ENCODE measurements around the gene MFSD6.
A peak's percentile ranks its signal among the peaks of the same experiment; 100 is the strongest.
"Not testable (repeated sequence)": the region's sequence is repeated elsewhere in the genome, so short reads cannot be mapped to it uniquely, and the experiment has no call there.

The MFSD6 gene

DNA sequence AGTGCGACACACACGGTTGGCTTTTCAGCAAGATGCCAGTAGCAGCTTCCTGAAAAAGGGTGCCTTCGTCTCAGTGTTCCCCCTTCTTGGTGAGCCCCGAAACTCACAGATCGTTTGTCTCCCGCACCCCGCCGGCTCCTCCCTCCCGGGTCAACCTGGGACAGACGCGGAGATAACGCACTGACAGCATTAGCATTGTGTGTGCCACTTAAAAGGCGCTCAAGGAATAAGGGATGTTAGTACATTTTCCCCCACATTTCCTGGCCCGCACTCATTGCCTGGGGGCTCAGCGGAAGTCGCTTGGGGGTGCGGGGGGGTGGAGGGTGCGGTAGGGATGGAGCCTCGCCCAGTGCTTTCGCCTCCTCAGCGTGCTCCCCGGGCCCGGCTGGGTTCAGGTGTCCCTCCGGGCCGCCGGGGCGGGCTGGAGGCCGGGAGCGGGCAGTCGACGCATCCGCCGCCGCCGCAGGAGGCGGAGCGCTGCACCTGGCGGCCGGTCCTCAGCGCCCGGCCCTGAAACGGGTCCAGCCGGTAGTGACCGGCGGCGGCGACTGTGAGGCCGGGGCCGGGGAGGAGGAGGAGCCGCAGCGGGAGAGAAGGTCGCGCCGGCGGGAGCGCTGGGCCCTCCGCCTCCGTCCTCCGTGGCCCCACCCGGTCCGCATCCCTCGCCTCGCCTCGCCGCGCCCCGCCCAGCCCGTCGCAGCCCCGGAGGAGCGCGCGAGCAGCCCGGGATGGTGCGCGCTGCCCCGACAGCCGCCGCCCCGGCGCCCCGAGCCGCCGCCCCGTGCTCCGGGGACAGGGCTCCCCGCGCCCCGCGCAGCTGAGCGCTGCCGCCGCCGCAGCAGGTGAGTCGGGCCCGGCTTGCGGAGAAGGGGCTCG, at the start of gene MFSD6:
TSS of gene MFSD6 (plus strand) at position 694 of the 876 bp plus-strand sequence. CDS start 27,675 bp downstream, outside the sequence.
- H4K20me1 ChIP-seq (ENCODE audit: control insufficient read depth, insufficient read depth, low read depth, low read length) = no peaks in the 10 kb centered on the region

DNA sequence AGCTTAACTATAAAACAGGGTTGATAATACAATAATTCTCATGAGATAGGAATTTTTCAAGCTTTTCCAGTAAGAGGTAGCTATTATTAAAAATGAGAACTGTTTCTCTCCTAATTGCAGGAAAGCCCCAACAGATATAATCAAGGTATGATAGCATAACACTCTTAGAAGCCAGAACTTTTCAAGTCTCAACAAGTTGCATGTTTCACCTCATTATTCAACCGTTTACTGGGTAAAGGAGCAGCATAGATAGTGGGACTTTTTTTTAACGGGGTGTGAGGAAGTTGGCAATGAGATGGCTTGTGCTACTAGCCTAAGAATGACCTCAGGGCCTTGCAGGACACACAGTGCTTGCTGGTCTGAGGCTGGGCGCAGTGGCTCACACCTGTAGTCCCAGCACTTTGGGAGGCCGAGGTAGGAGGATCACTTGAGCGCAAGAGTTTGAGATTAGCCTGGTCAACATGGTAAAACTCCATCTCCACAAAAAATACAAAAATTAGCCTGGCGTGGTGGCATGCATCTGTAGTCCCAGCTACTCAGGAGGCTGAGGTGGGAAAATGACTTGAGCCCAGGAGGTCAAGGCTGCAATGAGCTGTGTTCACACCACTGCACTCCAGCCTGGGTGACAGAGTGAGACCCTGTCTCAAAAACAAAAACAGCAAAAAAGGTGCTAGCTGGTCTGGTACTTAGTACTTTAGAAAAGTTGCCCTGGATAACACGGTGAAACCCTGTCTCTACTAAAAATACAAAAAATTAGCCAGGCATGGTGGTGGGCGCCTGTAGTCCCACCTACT, 49.3 kb upstream of the MFSD6 start:
- H4K20me1 ChIP-seq (ENCODE audit: control insufficient read depth, insufficient read depth, low read depth, low read length); H3K4me1 ChIP-seq (ENCODE audit: control insufficient read depth, low read length); H3K36me3 ChIP-seq (ENCODE audit: control insufficient read depth, low read length); H3K9me3 ChIP-seq (ENCODE audit: control insufficient read depth, insufficient read depth, low read length); H3K4me3 ChIP-seq (ENCODE audit: low read length); H3K27ac ChIP-seq (ENCODE audit: low read depth, low read length); H3K27me3 ChIP-seq (ENCODE audit: control insufficient read depth, low read length); H3K79me2 ChIP-seq (ENCODE audit: control insufficient read depth, low read length); H3F3A ChIP-seq (ENCODE audit: control insufficient read depth, insufficient read depth); H3K9me2 ChIP-seq (replicated peaks; ENCODE audit: control insufficient read depth, low read length); H3K4me2 ChIP-seq (ENCODE audit: low read length): not testable (repeated sequence)

More for the DNA sequence above, at the start of gene MFSD6:
- TF ChIP-seq EZH2phosphoT487 (IDR thresholded peaks at IDR 0.05; ENCODE audit: borderline replicate concordance, low read length) = no peak
- TF ChIP-seq, protein P1, sequence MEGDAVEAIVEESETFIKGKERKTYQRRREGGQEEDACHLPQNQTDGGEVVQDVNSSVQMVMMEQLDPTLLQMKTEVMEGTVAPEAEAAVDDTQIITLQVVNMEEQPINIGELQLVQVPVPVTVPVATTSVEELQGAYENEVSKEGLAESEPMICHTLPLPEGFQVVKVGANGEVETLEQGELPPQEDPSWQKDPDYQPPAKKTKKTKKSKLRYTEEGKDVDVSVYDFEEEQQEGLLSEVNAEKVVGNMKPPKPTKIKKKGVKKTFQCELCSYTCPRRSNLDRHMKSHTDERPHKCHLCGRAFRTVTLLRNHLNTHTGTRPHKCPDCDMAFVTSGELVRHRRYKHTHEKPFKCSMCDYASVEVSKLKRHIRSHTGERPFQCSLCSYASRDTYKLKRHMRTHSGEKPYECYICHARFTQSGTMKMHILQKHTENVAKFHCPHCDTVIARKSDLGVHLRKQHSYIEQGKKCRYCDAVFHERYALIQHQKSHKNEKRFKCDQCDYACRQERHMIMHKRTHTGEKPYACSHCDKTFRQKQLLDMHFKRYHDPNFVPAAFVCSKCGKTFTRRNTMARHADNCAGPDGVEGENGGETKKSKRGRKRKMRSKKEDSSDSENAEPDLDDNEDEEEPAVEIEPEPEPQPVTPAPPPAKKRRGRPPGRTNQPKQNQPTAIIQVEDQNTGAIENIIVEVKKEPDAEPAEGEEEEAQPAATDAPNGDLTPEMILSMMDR (IDR thresholded peaks at IDR 0.05; ENCODE audit: low read depth, low read length, poor library complexity, severe bottlenecking) = no peak
- peaks cover 40% of the 10 kb centered on the region for H3K79me2 ChIP-seq (ENCODE audit: control insufficient read depth, low read length)
- peak within 1 kb of the TSS; percentile 65 for H3K27ac ChIP-seq (ENCODE audit: low read depth, low read length)
- peak within 1 kb of the TSS; percentile 86 for H3K4me2 ChIP-seq (ENCODE audit: low read length)
- H3K36me3 ChIP-seq (ENCODE audit: control insufficient read depth, low read length) = 0 out of 2 replicates have a peak, but pooled peaks cover 3% of the 10 kb centered on the region
- peak within 1 kb of the TSS; percentile 83 for H3K4me3 ChIP-seq (ENCODE audit: low read length)
- no peaks in the 10 kb centered on the region for H3K9me2 ChIP-seq (replicated peaks; ENCODE audit: control insufficient read depth, low read length)
- 0 out of 2 replicates have a peak, but pooled peaks cover 3% of the 10 kb centered on the region for H3K9me3 ChIP-seq (ENCODE audit: control insufficient read depth, insufficient read depth, low read length)
- H3K4me1 ChIP-seq (ENCODE audit: control insufficient read depth, low read length) = peaks cover 36% of the 10 kb centered on the region
- H3K27me3 ChIP-seq (ENCODE audit: control insufficient read depth, low read length) = no peaks in the 10 kb centered on the region
- H3F3A ChIP-seq (ENCODE audit: control insufficient read depth, insufficient read depth) = peaks cover 10% of the 10 kb centered on the region

DNA sequence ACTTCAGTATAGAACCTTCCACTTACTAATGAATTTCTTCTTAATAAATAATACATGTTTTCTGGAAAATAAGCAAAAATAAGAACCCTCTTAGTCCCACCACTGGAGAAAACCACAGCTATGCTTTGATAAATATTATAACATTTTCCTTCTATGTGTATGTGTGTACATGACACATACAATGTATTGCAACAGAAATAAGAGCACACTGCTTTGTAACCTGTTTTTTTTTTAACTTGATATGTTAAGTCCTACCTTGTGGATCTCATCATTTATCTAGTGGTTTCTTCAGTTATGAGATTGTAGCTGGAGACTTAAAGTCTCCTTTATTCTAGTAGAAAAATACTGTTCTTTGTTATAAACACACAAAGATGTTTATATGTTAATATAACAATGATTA, 47.6 kb upstream of the MFSD6 start:
- no peak overlapping the region for H3K4me2 ChIP-seq (ENCODE audit: low read length)
- TF ChIP-seq, protein P1 (IDR thresholded peaks at IDR 0.05; ENCODE audit: low read depth, low read length, poor library complexity, severe bottlenecking) = no peak
- TF ChIP-seq EZH2phosphoT487 (IDR thresholded peaks at IDR 0.05; ENCODE audit: borderline replicate concordance, low read length) = no peak
- H3K27me3 ChIP-seq (ENCODE audit: control insufficient read depth, low read length) = no peaks in the 10 kb centered on the region
- H3K79me2 ChIP-seq (ENCODE audit: control insufficient read depth, low read length) = no peaks in the 10 kb centered on the region
- no peaks in the 10 kb centered on the region for H3K36me3 ChIP-seq (ENCODE audit: control insufficient read depth, low read length)
- no peaks in the 10 kb centered on the region for H4K20me1 ChIP-seq (ENCODE audit: control insufficient read depth, insufficient read depth, low read depth, low read length)
- H3K27ac ChIP-seq (ENCODE audit: low read depth, low read length) = no peak overlapping the region
- H3K4me1 ChIP-seq (ENCODE audit: control insufficient read depth, low read length) = no peaks in the 10 kb centered on the region
- no peaks in the 10 kb centered on the region for H3K9me2 ChIP-seq (replicated peaks; ENCODE audit: control insufficient read depth, low read length)
- H3F3A ChIP-seq (ENCODE audit: control insufficient read depth, insufficient read depth) = no peaks in the 10 kb centered on the region
- no peak overlapping the region for H3K4me3 ChIP-seq (ENCODE audit: low read length)
- no peaks in the 10 kb centered on the region for H3K9me3 ChIP-seq (ENCODE audit: control insufficient read depth, insufficient read depth, low read length)
